GM13976 (cell line): Measurements from ENCODE around the gene IL1RAPL2.
"Not testable (repeated sequence)": the region's sequence is repeated elsewhere in the genome, so short reads cannot be mapped to it uniquely, and the experiment has no call there.

ENCODE experiments used
- DNase-seq: peaks from one replicate; pipeline ENCODE4 v3.0.0; 2012; ENCODE audit warnings: low spot score
- CTCF ChIP-seq: IDR thresholded peaks from 2 replicates; pipeline ENCODE4 v1.5.1; 2012; ENCODE audit warnings: borderline replicate concordance, mild to moderate bottlenecking; ENCODE audit not compliant: insufficient read depth; ENCODE audit errors: extremely low read depth, missing control alignments, control extremely low read depth
- in situ Hi-C: fragments of 300-500 bp; cut with MboI; formaldehyde crosslinking; loops from one replicate; pipeline ENCODE4 v1.12.0; 2022; ENCODE audit warnings: low sequenced_read_pairs, mixed read lengths, inconsistent platforms; ENCODE audit not compliant: unreplicated experiment

IL1RAPL2 gene

GRCh38 chrX:105664243-105664642 lies 1098.2 kb downstream of the IL1RAPL2 start:
- no peak for DNase-seq
- no peak for TF ChIP-seq CTCF
- in situ Hi-C loops = no loop called here

- in situ Hi-C loops, DNase-seq: not testable (repeated sequence)
Observed at GRCh38 chrX:105684288-105684687, 1118.3 kb downstream of the IL1RAPL2 start.

GRCh38 chrX:105694839-105695238 lies 1128.8 kb downstream of the IL1RAPL2 start:
- in situ Hi-C loops = no loop called here
- no peak for DNase-seq
- no peak for TF ChIP-seq CTCF

GRCh38 chrX:105695451-105695850 lies 1129.5 kb downstream of the IL1RAPL2 start:
- no peak for TF ChIP-seq CTCF
- in situ Hi-C loops = no loop called here
- no peak for DNase-seq

GRCh38 chrX:105696870-105697269 lies 1130.9 kb downstream of the IL1RAPL2 start:
- TF ChIP-seq CTCF = no peak
- in situ Hi-C loops = no loop called here

GRCh38 chrX:105697984-105698781 lies 1132.2 kb downstream of the IL1RAPL2 start:
- DNase-seq = no peak
- TF ChIP-seq CTCF = no peak
- in situ Hi-C loops = no loop called here

More at GRCh38 chrX:105696870-105697269, 1130.9 kb downstream of the IL1RAPL2 start:
- no peak for DNase-seq

- no peak for DNase-seq
- no peak for TF ChIP-seq CTCF
- in situ Hi-C loops = no loop called here
Observed at GRCh38 chrX:105700331-105700730, 1134.3 kb downstream of the IL1RAPL2 start.
